Keratinocyte (primary cell): ENCODE measurements around the gene UBE2E1. TPM values are rescaled to one million over a fixed set of nuclear protein-coding genes. Genes with fewer than 3 reads are reported as not detected.

Source experiments
- DNase-seq: peaks from one replicate; pipeline ENCODE4 v3.0.0-alpha.2; 2011; ENCODE audit warnings: low read depth, missing footprints, low spot score
- FAIRE-seq: peaks from 2 replicates; lab custom pipeline; 2011; peaks lifted over from hg19 to GRCh38; lab: Jason Lieb, UNC
- H2AFZ ChIP-seq: 2 replicates; pipeline ENCODE4 v1.6.0; 2012; ENCODE audit warnings: low read length, control low read depth, inconsistent platforms; ENCODE audit not compliant: control insufficient read depth
- H3K27ac ChIP-seq: 2 replicates; pipeline ENCODE4 v1.5.1; 2011; ENCODE audit warnings: low read length; ENCODE audit not compliant: control insufficient read depth, insufficient read depth
- H3K27me3 ChIP-seq: 3 replicates; pipeline ENCODE4 v1.6.0; 2011; ENCODE audit warnings: low read length; ENCODE audit not compliant: control insufficient read depth, insufficient read depth; ENCODE audit errors: extremely low read depth
- H3K36me3 ChIP-seq, 2 experiments: 2 replicates in 1 of 2; 3 replicates in 1 of 2; pipeline ENCODE4 v1.5.1; 2011; ENCODE audit warnings: low read length in 2 of 2, mild to moderate bottlenecking in 1 of 2; ENCODE audit not compliant: control insufficient read depth in 2 of 2, insufficient read depth in 2 of 2; ENCODE audit errors: extremely low read depth in 1 of 2
- H3K4me1 ChIP-seq: 3 replicates; pipeline ENCODE4 v1.5.1; 2011; ENCODE audit warnings: low read length; ENCODE audit not compliant: control insufficient read depth, insufficient read depth; ENCODE audit errors: extremely low read depth
- H3K4me2 ChIP-seq: 3 replicates; pipeline ENCODE4 v1.6.0; 2011; ENCODE audit warnings: low read depth, low read length; ENCODE audit not compliant: control insufficient read depth, insufficient read depth; ENCODE audit errors: extremely low read depth
- H3K4me3 ChIP-seq, 3 experiments: fragments of 200-600 bp in 1 of 3; sonication (generic) in 1 of 3; 2 replicates in 2 of 3; 3 replicates in 1 of 3; pipeline ENCODE4 v1.5.1; 2011 to 2016; ENCODE audit warnings: low read length in 3 of 3, mild to moderate bottlenecking in 3 of 3, control low read depth in 2 of 3, inconsistent platforms in 1 of 3, low read depth in 1 of 3, mixed read lengths in 1 of 3, mixed run types in 1 of 3, moderate library complexity in 1 of 3; ENCODE audit not compliant: control insufficient read depth in 2 of 3, insufficient read depth in 2 of 3; ENCODE audit errors: extremely low read depth in 1 of 3
- H3K79me2 ChIP-seq: 2 replicates; pipeline ENCODE4 v1.6.0; 2012; ENCODE audit warnings: low read length; ENCODE audit not compliant: control insufficient read depth, insufficient read depth
- H3K9ac ChIP-seq: 3 replicates; pipeline ENCODE4 v1.6.0; 2011; ENCODE audit warnings: low read length; ENCODE audit not compliant: control insufficient read depth, insufficient read depth; ENCODE audit errors: extremely low read depth
- H3K9me1 ChIP-seq: 3 replicates; pipeline ENCODE4 v1.6.0; 2011; ENCODE audit warnings: low read length; ENCODE audit not compliant: control insufficient read depth, insufficient read depth; ENCODE audit errors: extremely low read depth
- H3K9me3 ChIP-seq: 2 replicates; pipeline ENCODE4 v1.5.1; 2012; ENCODE audit warnings: low read depth, low read length; ENCODE audit not compliant: control insufficient read depth
- H4K20me1 ChIP-seq: 3 replicates; pipeline ENCODE4 v1.6.0; 2011; ENCODE audit warnings: low read length; ENCODE audit not compliant: control insufficient read depth, insufficient read depth; ENCODE audit errors: extremely low read depth
- CTCF ChIP-seq, 3 experiments: IDR thresholded peaks in 1 of 3; conservative IDR thresholded peaks in 1 of 3; optimal IDR thresholded peaks in 1 of 3; 2 replicates in 2 of 3; 3 replicates in 1 of 3; pipeline versions ENCODE3 to v1.5.1; 2011; ENCODE audit warnings: low read length in 3 of 3, mild to moderate bottlenecking in 3 of 3, moderate library complexity in 2 of 3, control low read depth in 1 of 3, inconsistent platforms in 1 of 3; ENCODE audit not compliant: insufficient read depth in 2 of 3; ENCODE audit errors: extremely low read depth in 1 of 3
- EZH2 ChIP-seq: IDR thresholded peaks from one replicate; pipeline ENCODE4 v1.6.1; 2012; ENCODE audit warnings: inconsistent platforms, mild to moderate bottlenecking, low read length, moderate library complexity
- dilution Hi-C: fragments of 300-500 bp; cut with MboI; formaldehyde crosslinking; loops from one replicate; pipeline ENCODE4 v1.7.0; 2020; ENCODE audit warnings: low sequenced_read_pairs; ENCODE audit not compliant: extremely low pct_ligation_motif_present
- polyA plus RNA-seq, 5 experiments: library from polyadenylated mRNA; depleted of rRNA in 3 of 5; stranded (reverse) in 3 of 5; stranded (forward) in 1 of 5; unstranded in 1 of 5; fragments of >200 nt; gene quantifications; 1 replicate in 1 of 5; 2 replicates in 3 of 5; 3 replicates in 1 of 5; pipeline versions ENCODE4 v1.2.1 to v1.2.3, GENCODE V29; 2011 to 2012; ENCODE audit warnings: missing spikeins in 2 of 5, low read depth in 1 of 5, low replicate concordance in 1 of 5

Gene UBE2E1
- polyA plus RNA-seq, 1 donor (not counting 4 experiments of a cell fraction or from before 2014, with no cell fraction given): 205 TPM

- Histone ChIP-seq H3K9me1 (no peaks in the 10 kb centered on the region), H3K9ac (no peak overlapping the region), H3K27ac (no peak overlapping the region), H2AFZ (no peak overlapping the region), H3K27me3 (no peaks in the 10 kb centered on the region), H3K9me3 (no peaks in the 10 kb centered on the region), H4K20me1 (no peaks in the 10 kb centered on the region), H3K4me1 (no peaks in the 10 kb centered on the region), H3K79me2 (no peaks in the 10 kb centered on the region), H3K4me2 (no peak overlapping the region), H3K4me3 (no peak overlapping the region), H3K36me3 (no peaks in the 10 kb centered on the region)
- dilution Hi-C loops: no loop called here
- TF ChIP-seq CTCF (optimal IDR thresholded peaks at IDR 0.05 in 1 of 3, IDR thresholded peaks at IDR 0.05 in 1 of 3, conservative IDR thresholded peaks at IDR 0.05 in 1 of 3; ENCODE audit: extremely low read depth in 1 of 3, insufficient read depth in 2 of 3, low read length in 3 of 3): no peak
- TF ChIP-seq EZH2: no peak
- no peak for FAIRE-seq
- DNase-seq: no peak
These were observed 43.5 kb upstream of the UBE2E1 start for GRCh38 chr3:23762214-23762613.

- Histone ChIP-seq H2AFZ (no peak overlapping the region), H3K27me3 (no peaks in the 10 kb centered on the region), H3K27ac (no peak overlapping the region), H3K4me3 (no peak overlapping the region), H3K79me2 (no peaks in the 10 kb centered on the region), H3K9ac (no peak overlapping the region), H3K4me2 (no peak overlapping the region), H3K9me1 (no peaks in the 10 kb centered on the region), H3K9me3 (no peaks in the 10 kb centered on the region), H4K20me1 (no peaks in the 10 kb centered on the region), H3K36me3 (no peaks in the 10 kb centered on the region), H3K4me1 (no peaks in the 10 kb centered on the region)
- FAIRE-seq: no peak
- DNase-seq: no peak
- dilution Hi-C loops: no loop called here
- TF ChIP-seq CTCF (optimal IDR thresholded peaks at IDR 0.05 in 1 of 3, IDR thresholded peaks at IDR 0.05 in 1 of 3, conservative IDR thresholded peaks at IDR 0.05 in 1 of 3; ENCODE audit: extremely low read depth in 1 of 3, insufficient read depth in 2 of 3, low read length in 3 of 3) (no peak), EZH2 (no peak)
These were observed 42.8 kb upstream of the UBE2E1 start for GRCh38 chr3:23762759-23763477.
